GM12878 (cell line): ENCODE measurements around the gene RTN4RL1. TPM values are rescaled to one million over a fixed set of nuclear protein-coding genes. Genes with fewer than 3 reads are reported as not detected.

Source experiments
- ATAC-seq: fragments of 200-7000 bp; cut with Tn5 transposase; 3 replicates; pipeline ENCODE4 v1.9.1; 2020; ENCODE audit warnings: mild to moderate bottlenecking, moderate library complexity
- BruUV-seq: library from RNA; stranded (reverse); fragments of 400-500 nt; replicated peaks from 2 replicates; lab custom pipeline; 2021; lab: Mats Ljungman, UMichigan
- CTCF ChIA-PET: fragments of 300-600 bp; sonication (Branson Sonifier 250); formaldehyde crosslinking; extraction: SDS; loops from one replicate; lab custom pipeline; 2021; ENCODE audit warnings: inconsistent platforms; lab: Yijun Ruan, JAX
- POLR2A ChIA-PET: fragments of 350-600 bp; formaldehyde crosslinking; extraction: SDS; loops from one replicate; lab custom pipeline; 2021; ENCODE audit warnings: inconsistent platforms; lab: Charles Lee
- RAD21 ChIA-PET: fragments of 300-600 bp; sonication (Branson Sonifier 250); formaldehyde crosslinking; loops from one replicate; lab custom pipeline; 2023; ENCODE audit warnings: antibody characterized with exemption; ENCODE audit not compliant: unreplicated experiment; lab: Charles Lee
- SMC1A ChIA-PET: fragments of 300-600 bp; sonication (Branson Sonifier 250); formaldehyde crosslinking; loops from one replicate; lab custom pipeline; 2023; ENCODE audit not compliant: unreplicated experiment, uncharacterized antibody; lab: Charles Lee
- DNase-seq: peaks from one replicate; pipeline ENCODE4 v3.0.0-alpha.2; 2011; ENCODE audit warnings: low read depth, low spot score
- FAIRE-seq: peaks from 3 replicates; lab custom pipeline; 2011; peaks lifted over from hg19 to GRCh38; lab: Jason Lieb, UNC
- H2AFZ ChIP-seq: 2 replicates; pipeline ENCODE4 v1.6.0; 2011; ENCODE audit warnings: low read depth, low read length, control low read depth; ENCODE audit not compliant: control insufficient read depth
- H3K27ac ChIP-seq: 2 replicates; pipeline ENCODE4 v1.5.1; 2011; ENCODE audit warnings: control low read depth; ENCODE audit not compliant: control insufficient read depth, insufficient read depth
- H3K27me3 ChIP-seq, 2 experiments: replicated peaks in 1 of 2; 2 replicates each; pipeline versions ENCODE4 v1.6.0 to v1.6.1; 2011; ENCODE audit warnings: low read length in 1 of 2; ENCODE audit not compliant: control insufficient read depth in 2 of 2, insufficient read depth in 2 of 2
- H3K36me3 ChIP-seq, 2 experiments: 2 replicates each; pipeline ENCODE4 v1.5.1; 2011; ENCODE audit warnings: low read length in 1 of 2; ENCODE audit not compliant: control insufficient read depth in 2 of 2, insufficient read depth in 2 of 2
- H3K4me1 ChIP-seq: 2 replicates; pipeline ENCODE4 v1.6.1; 2011; ENCODE audit warnings: mild to moderate bottlenecking, low read length, moderate library complexity, mixed read lengths; ENCODE audit not compliant: control insufficient read depth, insufficient read depth
- H3K4me2 ChIP-seq: 2 replicates; pipeline ENCODE4 v1.6.0; 2011; ENCODE audit warnings: control low read depth; ENCODE audit not compliant: control insufficient read depth, insufficient read depth
- H3K4me3 ChIP-seq: fragments of 200-600 bp; sonication (generic); 2 replicates; pipeline ENCODE4 v1.5.1; 2016
- H3K79me2 ChIP-seq: 2 replicates; pipeline ENCODE4 v1.6.0; 2011; ENCODE audit warnings: low read length; ENCODE audit not compliant: control insufficient read depth, insufficient read depth
- H3K9ac ChIP-seq: 2 replicates; pipeline ENCODE4 v1.8.0; 2011; ENCODE audit warnings: low read length, control low read depth, mixed read lengths; ENCODE audit not compliant: control insufficient read depth, insufficient read depth
- H3K9me3 ChIP-seq: replicated peaks from 3 replicates; pipeline ENCODE4 v1.5.1; 2011; ENCODE audit warnings: mild to moderate bottlenecking, low read length; ENCODE audit not compliant: control insufficient read depth, insufficient read depth
- H4K20me1 ChIP-seq: 2 replicates; pipeline ENCODE4 v1.6.0; 2011; ENCODE audit not compliant: control insufficient read depth, insufficient read depth
- CEBPB ChIP-seq, 2 experiments: fragments of 150-350 bp in 1 of 2; IDR thresholded peaks; 2 replicates each; pipeline ENCODE4 v1.6.1; 2012 to 2014; ENCODE audit warnings: low read depth in 2 of 2, low read length in 2 of 2, borderline replicate concordance in 1 of 2, inconsistent platforms in 1 of 2
- CHD4 ChIP-seq: fragments of 200-600 bp; sonication (generic); IDR thresholded peaks from 2 replicates; pipeline ENCODE4 v1.6.1; 2016; ENCODE audit warnings: mild to moderate bottlenecking
- EED ChIP-seq: sonication (generic); IDR thresholded peaks from 2 replicates; pipeline ENCODE4 v1.6.1; 2016; ENCODE audit warnings: antibody characterized with exemption, low read depth
- EZH2 ChIP-seq: IDR thresholded peaks from 2 replicates; pipeline ENCODE4 v1.6.1; 2012; ENCODE audit warnings: low read depth, mild to moderate bottlenecking, control low read depth, inconsistent platforms, low read length, borderline replicate concordance; ENCODE audit not compliant: control insufficient read depth
- GABPA ChIP-seq: IDR thresholded peaks from 2 replicates; pipeline ENCODE4 v1.6.1; 2014; ENCODE audit warnings: antibody characterized with exemption, low read depth, mild to moderate bottlenecking, inconsistent platforms
- IRF3 ChIP-seq: fragments of 450-650 bp; IDR thresholded peaks from 2 replicates; pipeline ENCODE4 v1.6.1; 2014; ENCODE audit warnings: mild to moderate bottlenecking
- PKNOX1 ChIP-seq: fragments of 450-650 bp; IDR thresholded peaks from 2 replicates; pipeline ENCODE4 v1.6.1; 2016; ENCODE audit warnings: mild to moderate bottlenecking
- PML ChIP-seq: IDR thresholded peaks from 2 replicates; pipeline ENCODE4 v1.6.1; 2012; ENCODE audit warnings: low read length, inconsistent platforms
- POLR2AphosphoS5 ChIP-seq: IDR thresholded peaks from 2 replicates; pipeline ENCODE4 v1.6.1; 2011; ENCODE audit warnings: mild to moderate bottlenecking, low read length, inconsistent platforms
- SP1 ChIP-seq: IDR thresholded peaks from one replicate; pipeline ENCODE4 v1.6.1; 2011; ENCODE audit warnings: low read depth, low read length
- TCF3 ChIP-seq: IDR thresholded peaks from 2 replicates; pipeline ENCODE4 v1.6.1; 2012; ENCODE audit warnings: low read depth, mild to moderate bottlenecking, low read length, borderline replicate concordance; ENCODE audit not compliant: insufficient read depth
- ZBTB33 ChIP-seq: fragments of 450-650 bp; IDR thresholded peaks from 2 replicates; pipeline ENCODE4 v1.6.1; 2017; ENCODE audit warnings: mild to moderate bottlenecking
- WGBS: methylation state at CpG from one replicate; pipeline ENCODE4 v1.1.6; 2016; ENCODE audit warnings: low lambda C conversion rate; ENCODE audit not compliant: insufficient replicate concordance, insufficient coverage; ENCODE audit errors: missing lambda C conversion rate; 5-methylcytosine and 5-hydroxymethylcytosine counted together
- in situ Hi-C: fragments of 300-500 bp; cut with MboI; formaldehyde crosslinking; loops from 9 replicates; pipeline ENCODE4 v1.14.3; 2018; ENCODE audit warnings: mixed read lengths
- intact Hi-C: fragments of 100-400 bp; cut with micrococcal nuclease; formaldehyde crosslinking; loops from one replicate; pipeline ENCODE4 v1.14.2; 2022; ENCODE audit not compliant: unreplicated experiment
- polyA plus RNA-seq, 11 experiments: library from polyadenylated mRNA; depleted of rRNA in 4 of 11; unstranded in 6 of 11; stranded (reverse) in 5 of 11; fragments of >200 nt; fragmentation: Nextera tagmentation in 4 of 11; fragmentation: Illumina TruSeq in 1 of 11; extraction: Ambion mirVana in 4 of 11; extraction: Trizol in 1 of 11; gene quantifications; 1 replicate in 1 of 11; 2 replicates in 10 of 11; pipeline versions ENCODE4 v1.2.1 to v1.2.3, GENCODE V29; 2011 to 2016; ENCODE audit warnings: inconsistent platforms in 2 of 11, missing spikeins in 2 of 11, low read depth in 1 of 11
- total RNA-seq, 4 experiments: library from RNA; depleted of rRNA in 3 of 4; stranded (reverse); fragments of >200 nt in 3 of 4; fragmentation: Illumina TruSeq in 1 of 4; extraction: Trizol in 1 of 4; gene quantifications; 2 replicates each; pipeline versions ENCODE4 v1.2.1 to v1.2.3, GENCODE V29; 2013 to 2021
- TF ChIP-seq, protein P1 (sequence below): fragments of 450-650 bp; formaldehyde crosslinking; IDR thresholded peaks from 2 replicates; pipeline ENCODE4 v1.4.0; 2022; ENCODE audit warnings: mild to moderate bottlenecking, moderate library complexity
- TF ChIP-seq, protein P2 (sequence below): fragments of 450-650 bp; IDR thresholded peaks from 2 replicates; pipeline ENCODE4 v1.6.1; 2016; ENCODE audit warnings: mild to moderate bottlenecking

Gene RTN4RL1
- total and polyA plus RNA-seq, 10 of the 15 experiments (the other 5 are each of a cell fraction or from before 2014, with no cell fraction given): 0.08 to 0.11 (median 0.10) TPM; not detected in 7

- POLR2A ChIA-PET: no interaction called here
- TSS peak; percentile 82 for BruUV-seq
- intact Hi-C loops (no loop called here), in situ Hi-C loops (no loop called here)
- H3K27ac ChIP-seq: peak overlapping the region; percentile 55
- RAD21 ChIA-PET: interaction anchor here (0.6 to 1.0 kb wide), 2 partner anchors 99 to 157 kb away, joined by 3 read pairs; no protein-coding TSS in a partner anchor
- DNase-seq (no peak), ATAC-seq (no peak), FAIRE-seq (no peak)
- no peaks in the 10 kb centered on the region for H4K20me1 ChIP-seq
- H3K36me3 ChIP-seq: peaks cover 15 to 23% of the 10 kb centered on the region in 2 experiments; a peak in 3 of 4 replicates
- H3K4me2 ChIP-seq: peak overlapping the region; percentile 58
- CTCF ChIA-PET: interaction anchor here (0.6 to 1.4 kb wide), 2 partner anchors 9 to 175 kb away, joined by 3 to 7 read pairs; no protein-coding TSS in a partner anchor
- SMC1A ChIA-PET: interaction anchor here (0.6 kb wide), 1 partner anchor 180 kb away, joined by 3 read pairs; no protein-coding TSS in a partner anchor
- no peaks in the 10 kb centered on the region for H3K27me3 ChIP-seq
- H3K4me1 ChIP-seq: peaks cover 17% of the 10 kb centered on the region
- H3K4me3 ChIP-seq: no peak overlapping the region
- WGBS: 89% methylated on average over 18 of the region's 18 CpGs
- H3K9me3 ChIP-seq: no peaks in the 10 kb centered on the region
- H2AFZ ChIP-seq: no peak overlapping the region
- H3K9ac ChIP-seq: no peak overlapping the region
- no peaks in the 10 kb centered on the region for H3K79me2 ChIP-seq
- TF ChIP-seq, protein P1, sequence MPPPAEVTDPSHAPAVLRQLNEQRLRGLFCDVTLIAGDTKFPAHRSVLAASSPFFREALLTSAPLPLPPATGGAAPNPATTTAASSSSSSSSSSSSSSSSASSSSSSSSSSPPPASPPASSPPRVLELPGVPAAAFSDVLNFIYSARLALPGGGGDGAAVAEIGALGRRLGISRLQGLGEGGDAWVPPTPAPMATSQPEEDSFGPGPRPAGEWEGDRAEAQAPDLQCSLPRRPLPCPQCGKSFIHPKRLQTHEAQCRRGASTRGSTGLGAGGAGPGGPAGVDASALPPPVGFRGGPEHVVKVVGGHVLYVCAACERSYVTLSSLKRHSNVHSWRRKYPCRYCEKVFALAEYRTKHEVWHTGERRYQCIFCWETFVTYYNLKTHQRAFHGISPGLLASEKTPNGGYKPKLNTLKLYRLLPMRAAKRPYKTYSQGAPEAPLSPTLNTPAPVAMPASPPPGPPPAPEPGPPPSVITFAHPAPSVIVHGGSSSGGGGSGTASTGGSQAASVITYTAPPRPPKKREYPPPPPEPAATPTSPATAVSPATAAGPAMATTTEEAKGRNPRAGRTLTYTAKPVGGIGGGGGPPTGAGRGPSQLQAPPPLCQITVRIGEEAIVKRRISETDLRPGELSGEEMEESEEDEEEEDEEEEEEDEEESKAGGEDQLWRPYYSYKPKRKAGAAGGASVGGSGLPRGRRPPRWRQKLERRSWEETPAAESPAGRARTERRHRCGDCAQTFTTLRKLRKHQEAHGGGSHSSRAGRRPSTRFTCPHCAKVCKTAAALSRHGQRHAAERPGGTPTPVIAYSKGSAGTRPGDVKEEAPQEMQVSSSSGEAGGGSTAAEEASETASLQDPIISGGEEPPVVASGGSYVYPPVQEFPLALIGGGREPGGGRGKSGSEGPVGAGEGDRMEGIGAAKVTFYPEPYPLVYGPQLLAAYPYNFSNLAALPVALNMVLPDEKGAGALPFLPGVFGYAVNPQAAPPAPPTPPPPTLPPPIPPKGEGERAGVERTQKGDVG (CRISPR knock-in tag): no peak
- no peak for TF ChIP-seq IRF3
- TF ChIP-seq CEBPB (IDR thresholded peaks at IDR 0.05; ENCODE audit: borderline replicate concordance in 1 of 2, low read depth in 2 of 2, low read length in 2 of 2): no peak
- no peak for TF ChIP-seq CHD4
- TF ChIP-seq ZBTB33: no peak
- no peak for TF ChIP-seq POLR2AphosphoS5
- TF ChIP-seq PKNOX1: no peak
- no peak for TF ChIP-seq TCF3
- TF ChIP-seq, protein P2, sequence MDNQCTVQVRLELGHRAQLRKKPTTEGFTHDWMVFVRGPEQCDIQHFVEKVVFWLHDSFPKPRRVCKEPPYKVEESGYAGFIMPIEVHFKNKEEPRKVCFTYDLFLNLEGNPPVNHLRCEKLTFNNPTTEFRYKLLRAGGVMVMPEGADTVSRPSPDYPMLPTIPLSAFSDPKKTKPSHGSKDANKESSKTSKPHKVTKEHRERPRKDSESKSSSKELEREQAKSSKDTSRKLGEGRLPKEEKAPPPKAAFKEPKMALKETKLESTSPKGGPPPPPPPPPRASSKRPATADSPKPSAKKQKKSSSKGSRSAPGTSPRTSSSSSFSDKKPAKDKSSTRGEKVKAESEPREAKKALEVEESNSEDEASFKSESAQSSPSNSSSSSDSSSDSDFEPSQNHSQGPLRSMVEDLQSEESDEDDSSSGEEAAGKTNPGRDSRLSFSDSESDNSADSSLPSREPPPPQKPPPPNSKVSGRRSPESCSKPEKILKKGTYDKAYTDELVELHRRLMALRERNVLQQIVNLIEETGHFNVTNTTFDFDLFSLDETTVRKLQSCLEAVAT: no peak
- no peak for TF ChIP-seq EZH2
- no peak for TF ChIP-seq EED
- no peak for TF ChIP-seq SP1
- no peak for TF ChIP-seq PML
- no peak for TF ChIP-seq GABPA
Measured at GRCh38 chr17:1897105-1897656, 128.0 kb downstream of the RTN4RL1 start.
